D721Med (cell line): ENCODE measurements around the gene PRR35.

ENCODE experiments used
- DNase-seq: peaks from one replicate; pipeline ENCODE4 v3.0.0; 2011; ENCODE audit warnings: low spot score; ENCODE audit not compliant: insufficient read length
- FAIRE-seq: peaks from 2 replicates; lab custom pipeline; 2011; peaks lifted over from hg19 to GRCh38; lab: Jason Lieb, UNC
- CTCF ChIP-seq: IDR thresholded peaks from 2 replicates; pipeline ENCODE4 v1.5.1; 2012; ENCODE audit warnings: mild to moderate bottlenecking, control low read depth; ENCODE audit not compliant: insufficient read depth; ENCODE audit errors: missing control alignments

Gene PRR35

GRCh38 chr16:552171-552570 lies 8.0 kb upstream of the PRR35 start:
- DNase-seq (no peak), FAIRE-seq (no peak)
- TF ChIP-seq CTCF, result no peak

GRCh38 chr16:553601-554296 lies 6.4 kb upstream of the PRR35 start:
- no peak for DNase-seq
- no peak for FAIRE-seq
- no peak for TF ChIP-seq CTCF

GRCh38 chr16:554297-554621 lies 5.9 kb upstream of the PRR35 start:
- no peak for TF ChIP-seq CTCF
- DNase-seq, result no peak
- no peak for FAIRE-seq

- no peak for FAIRE-seq
- no peak for DNase-seq
- no peak for TF ChIP-seq CTCF
Measured at GRCh38 chr16:554640-555365, 5.4 kb upstream of the PRR35 start.

- TF ChIP-seq CTCF, result no peak
- no peak for DNase-seq
- no peak for FAIRE-seq
Measured at GRCh38 chr16:555528-556473, 4.4 kb upstream of the PRR35 start.

GRCh38 chr16:556474-557173 lies 3.6 kb upstream of the PRR35 start:
- FAIRE-seq, result no peak

More at GRCh38 chr16:556474-557173, 3.6 kb upstream of the PRR35 start:
- DNase-seq, result no peak
- no peak for TF ChIP-seq CTCF
